Nephron (organoid): ENCODE measurements around the gene CDH4.

ENCODE experiments used
- H3K27ac Mint-ChIP-seq, 3 experiments: 2 replicates each; pipeline ENCODE4 v1.8.0; 2020; ENCODE audit warnings: mixed read lengths in 3 of 3, mild to moderate bottlenecking in 2 of 3, moderate library complexity in 1 of 3
- H3K27me3 Mint-ChIP-seq: 2 replicates; pipeline ENCODE4 v1.8.0; 2021; ENCODE audit warnings: low read depth, mild to moderate bottlenecking, moderate library complexity, mixed read lengths
- H3K36me3 Mint-ChIP-seq: 2 replicates; pipeline ENCODE4 v1.8.0; 2020; ENCODE audit warnings: low read depth, mixed read lengths
- H3K4me1 Mint-ChIP-seq: 2 replicates; pipeline ENCODE4 v1.8.0; 2020; ENCODE audit warnings: mixed read lengths
- H3K4me3 Mint-ChIP-seq, 3 experiments: 2 replicates each; pipeline ENCODE4 v1.8.0; 2020; ENCODE audit warnings: mild to moderate bottlenecking in 3 of 3, mixed read lengths in 3 of 3, moderate library complexity in 2 of 3
- H3K9me3 Mint-ChIP-seq: 2 replicates; pipeline ENCODE4 v1.8.0; 2020; ENCODE audit warnings: mixed read lengths
- CTCF ChIP-seq, 3 experiments: fragments of 200-600 bp; sonication (generic); IDR thresholded peaks; one replicate each; pipeline ENCODE4 v1.5.0; 2021; ENCODE audit warnings: antibody characterized with exemption in 3 of 3; ENCODE audit not compliant: unreplicated experiment in 3 of 3

Gene CDH4

GRCh38 chr20:61733216-61733615, 481.2 kb downstream of the CDH4 start:
- H3K27me3 Mint-ChIP-seq: peaks cover 33% of the 10 kb centered on the region
- no peak overlapping the region for H3K27ac Mint-ChIP-seq
- H3K9me3 Mint-ChIP-seq: no peaks in the 10 kb centered on the region
- TF ChIP-seq CTCF (IDR thresholded peaks at IDR 0.05; ENCODE audit: unreplicated experiment in 3 of 3): no peak
- H3K4me1 Mint-ChIP-seq: peaks cover 19% of the 10 kb centered on the region
- H3K36me3 Mint-ChIP-seq: no peaks in the 10 kb centered on the region
- H3K4me3 Mint-ChIP-seq: no peak overlapping the region

GRCh38 chr20:61733891-61734732, 482.1 kb downstream of the CDH4 start:
- no peak overlapping the region for H3K4me3 Mint-ChIP-seq
- peaks cover 38% of the 10 kb centered on the region for H3K27me3 Mint-ChIP-seq
- peaks cover 19% of the 10 kb centered on the region for H3K4me1 Mint-ChIP-seq
- H3K9me3 Mint-ChIP-seq: no peaks in the 10 kb centered on the region
- no peak for TF ChIP-seq CTCF (IDR thresholded peaks at IDR 0.05; ENCODE audit: unreplicated experiment in 3 of 3)
- H3K36me3 Mint-ChIP-seq: no peaks in the 10 kb centered on the region
- peak overlapping the region in 1 of 3 experiments; percentile 49 for H3K27ac Mint-ChIP-seq

- H3K27ac Mint-ChIP-seq: no peak overlapping the region
- peaks cover 13% of the 10 kb centered on the region for H3K4me1 Mint-ChIP-seq
- no peaks in the 10 kb centered on the region for H3K9me3 Mint-ChIP-seq
- H3K4me3 Mint-ChIP-seq: no peak overlapping the region
- H3K36me3 Mint-ChIP-seq: no peaks in the 10 kb centered on the region
- no peak for TF ChIP-seq CTCF (IDR thresholded peaks at IDR 0.05; ENCODE audit: unreplicated experiment in 3 of 3)
- H3K27me3 Mint-ChIP-seq: peaks cover 40% of the 10 kb centered on the region
These were observed 482.9 kb downstream of the CDH4 start for GRCh38 chr20:61734733-61735502.

- H3K27me3 Mint-ChIP-seq: peaks cover 39% of the 10 kb centered on the region
- H3K4me3 Mint-ChIP-seq: no peak overlapping the region
These were observed 483.4 kb downstream of the CDH4 start for GRCh38 chr20:61735503-61735785.

GRCh38 chr20:61736001-61736635, 484.1 kb downstream of the CDH4 start:
- no peak overlapping the region for H3K27ac Mint-ChIP-seq
- H3K36me3 Mint-ChIP-seq: no peaks in the 10 kb centered on the region
- no peak for TF ChIP-seq CTCF (IDR thresholded peaks at IDR 0.05; ENCODE audit: unreplicated experiment in 3 of 3)
- no peaks in the 10 kb centered on the region for H3K9me3 Mint-ChIP-seq
- H3K4me1 Mint-ChIP-seq: peaks cover 13% of the 10 kb centered on the region
- peaks cover 39% of the 10 kb centered on the region for H3K27me3 Mint-ChIP-seq
- no peak overlapping the region for H3K4me3 Mint-ChIP-seq

More at GRCh38 chr20:61735503-61735785, 483.4 kb downstream of the CDH4 start:
- TF ChIP-seq CTCF (IDR thresholded peaks at IDR 0.05; ENCODE audit: unreplicated experiment in 3 of 3): no peak
- H3K27ac Mint-ChIP-seq: no peak overlapping the region
- H3K4me1 Mint-ChIP-seq: peaks cover 13% of the 10 kb centered on the region
- H3K9me3 Mint-ChIP-seq: no peaks in the 10 kb centered on the region
- H3K36me3 Mint-ChIP-seq: no peaks in the 10 kb centered on the region
